ENCODE data around the gene KIF4B.

DNA sequence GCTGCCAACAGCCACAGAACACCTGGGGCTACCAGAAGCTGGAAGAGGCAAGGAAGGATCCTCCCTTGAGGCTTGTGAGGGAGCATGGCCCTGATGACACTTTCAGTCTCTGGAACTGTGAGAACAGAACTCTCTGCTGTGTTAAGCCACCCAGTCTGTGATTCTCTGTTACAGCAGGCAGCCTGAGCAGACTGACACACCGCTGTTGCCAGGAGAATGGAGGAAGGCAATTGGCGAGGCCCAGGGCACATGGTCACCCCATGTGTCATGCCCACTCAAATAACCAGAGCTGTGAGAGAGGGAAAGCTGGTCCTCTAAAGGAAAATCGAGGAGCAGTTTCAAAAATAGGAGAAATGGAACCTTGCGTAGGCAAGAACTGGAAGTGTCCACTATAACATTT is 12.0 kb upstream of the KIF4B start:
- TF ChIP-seq, protein P1, sequence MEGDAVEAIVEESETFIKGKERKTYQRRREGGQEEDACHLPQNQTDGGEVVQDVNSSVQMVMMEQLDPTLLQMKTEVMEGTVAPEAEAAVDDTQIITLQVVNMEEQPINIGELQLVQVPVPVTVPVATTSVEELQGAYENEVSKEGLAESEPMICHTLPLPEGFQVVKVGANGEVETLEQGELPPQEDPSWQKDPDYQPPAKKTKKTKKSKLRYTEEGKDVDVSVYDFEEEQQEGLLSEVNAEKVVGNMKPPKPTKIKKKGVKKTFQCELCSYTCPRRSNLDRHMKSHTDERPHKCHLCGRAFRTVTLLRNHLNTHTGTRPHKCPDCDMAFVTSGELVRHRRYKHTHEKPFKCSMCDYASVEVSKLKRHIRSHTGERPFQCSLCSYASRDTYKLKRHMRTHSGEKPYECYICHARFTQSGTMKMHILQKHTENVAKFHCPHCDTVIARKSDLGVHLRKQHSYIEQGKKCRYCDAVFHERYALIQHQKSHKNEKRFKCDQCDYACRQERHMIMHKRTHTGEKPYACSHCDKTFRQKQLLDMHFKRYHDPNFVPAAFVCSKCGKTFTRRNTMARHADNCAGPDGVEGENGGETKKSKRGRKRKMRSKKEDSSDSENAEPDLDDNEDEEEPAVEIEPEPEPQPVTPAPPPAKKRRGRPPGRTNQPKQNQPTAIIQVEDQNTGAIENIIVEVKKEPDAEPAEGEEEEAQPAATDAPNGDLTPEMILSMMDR (IDR thresholded peaks at IDR 0.05): no peak
- no peak for TF ChIP-seq POLR2A (IDR thresholded peaks at IDR 0.05; ENCODE audit: low read depth)
- TF ChIP-seq EP300 (IDR thresholded peaks at IDR 0.05): no peak
- no peak for TF ChIP-seq POLR2AphosphoS5 (IDR thresholded peaks at IDR 0.05)

All from esophagus muscularis mucosa (tissue), 4 donors.